GM21526 (cell line): ENCODE measurements around the gene NUP50.
A peak's percentile ranks its signal among the peaks of the same experiment; 100 is the strongest.
"Not testable (repeated sequence)": the region's sequence is repeated elsewhere in the genome, so short reads cannot be mapped to it uniquely, and the experiment has no call there.

ENCODE experiments used
- ATAC-seq: cut with Tn5 transposase; IDR thresholded peaks from one replicate; pipeline ENCODE4 v1.9.1; 2021; ENCODE audit warnings: moderate library complexity; ENCODE audit not compliant: unreplicated experiment, low FRiP score

The NUP50 gene

GRCh38 chr22:45159652-45160462 lies 3.9 kb upstream of the NUP50 start:
- no peak for ATAC-seq

- no peak for ATAC-seq
Measured at GRCh38 chr22:45162531-45162930, 1.2 kb upstream of the NUP50 start.

- peak; percentile 6 for ATAC-seq
Measured at GRCh38 chr22:45163099-45163450, 650 bp upstream of the NUP50 start.

GRCh38 chr22:45164270-45165088 lies 754 bp downstream of the NUP50 start:
- peak; percentile 14 for ATAC-seq

- no peak for ATAC-seq
Measured at GRCh38 chr22:45166932-45167331, 3.2 kb downstream of the NUP50 start.

- no peak for ATAC-seq
Measured at GRCh38 chr22:45169591-45170466, 6.1 kb downstream of the NUP50 start.

- ATAC-seq, result no peak
Measured at GRCh38 chr22:45171830-45172229, 8.1 kb downstream of the NUP50 start.

- no peak for ATAC-seq
Measured at GRCh38 chr22:45172881-45173585, 9.3 kb downstream of the NUP50 start.

GRCh38 chr22:45179276-45180049 lies 15.7 kb downstream of the NUP50 start:
- ATAC-seq, result no peak

GRCh38 chr22:45180146-45180679 lies 16.5 kb downstream of the NUP50 start:
- no peak for ATAC-seq

- ATAC-seq, result no peak
Measured at GRCh38 chr22:45181240-45181639, 17.5 kb downstream of the NUP50 start.

GRCh38 chr22:45181766-45182165 lies 18.0 kb downstream of the NUP50 start:
- ATAC-seq, result no peak

GRCh38 chr22:45183974-45184373 lies 20.2 kb downstream of the NUP50 start:
- no peak for ATAC-seq

GRCh38 chr22:45185718-45186514 lies 22.2 kb downstream of the NUP50 start:
- ATAC-seq, result no peak

GRCh38 chr22:45187891-45188290 lies 24.2 kb downstream of the NUP50 start:
- ATAC-seq, result no peak

GRCh38 chr22:45188779-45189178 lies 25.1 kb downstream of the NUP50 start:
- no peak for ATAC-seq

- ATAC-seq, result no peak
Measured at GRCh38 chr22:45190202-45190872, 26.6 kb downstream of the NUP50 start.

GRCh38 chr22:45191746-45192145 lies 28.0 kb downstream of the NUP50 start:
- ATAC-seq, result not testable (repeated sequence)
